Eye (tissue), 1 donor: ENCODE measurements around the gene ELOF1.
A peak's percentile ranks its signal among the peaks of the same experiment; 100 is the strongest.
"Not testable (repeated sequence)": the region's sequence is repeated elsewhere in the genome, so short reads cannot be mapped to it uniquely, and the experiment has no call there.

Experiments
- DNase-seq: peaks from one replicate; pipeline ENCODE4 v3.0.0-alpha.2; 2015

ELOF1 gene

GRCh38 chr19:11558881-11559828 is at the start of gene ELOF1:
Gene ELOF1, minus strand, starts transcription at chr19:11559230. Its CDS starts 4,883 bp downstream, at chr19:11554347.
- peak; percentile 99 for DNase-seq

- no peak for DNase-seq
These were observed 47.5 kb upstream of the ELOF1 start for GRCh38 chr19:11606484-11606883.

GRCh38 chr19:11599704-11600103 is 40.7 kb upstream of the ELOF1 start:
- DNase-seq: not testable (repeated sequence)

- DNase-seq: no peak
These were observed 39.7 kb upstream of the ELOF1 start for GRCh38 chr19:11598746-11599145.

- no peak for DNase-seq
These were observed 39.1 kb upstream of the ELOF1 start for GRCh38 chr19:11598103-11598483.

GRCh38 chr19:11597202-11598102 is 38.4 kb upstream of the ELOF1 start, which contains the start of gene ZNF627:
Gene ZNF627, plus strand, starts transcription at chr19:11597483. Its CDS starts 145 bp downstream, at chr19:11597628.
- DNase-seq: peak; percentile 100

- DNase-seq: no peak
These were observed 37.1 kb upstream of the ELOF1 start for GRCh38 chr19:11596156-11596555.

- no peak for DNase-seq
These were observed 35.1 kb upstream of the ELOF1 start for GRCh38 chr19:11594084-11594483.

GRCh38 chr19:11587975-11588631 is 29.1 kb upstream of the ELOF1 start:
- no peak for DNase-seq

GRCh38 chr19:11587302-11587974 is 28.4 kb upstream of the ELOF1 start:
- peak; percentile 85 for DNase-seq

GRCh38 chr19:11586331-11586730 is 27.3 kb upstream of the ELOF1 start:
- no peak for DNase-seq

- DNase-seq: no peak
These were observed 22.7 kb upstream of the ELOF1 start for GRCh38 chr19:11581740-11582139.

- no peak for DNase-seq
These were observed 21.1 kb upstream of the ELOF1 start for GRCh38 chr19:11580116-11580515.

GRCh38 chr19:11578258-11579142 is 19.5 kb upstream of the ELOF1 start:
- peak; percentile 66 for DNase-seq

GRCh38 chr19:11577451-11578257 is 18.6 kb upstream of the ELOF1 start, which contains the start of gene ACP5:
Gene ACP5, minus strand, starts transcription at chr19:11577645. Its CDS starts 328 bp downstream, at chr19:11577317.
- peak; percentile 46 for DNase-seq

- no peak for DNase-seq
These were observed 17.2 kb upstream of the ELOF1 start for GRCh38 chr19:11576227-11576626.

GRCh38 chr19:11574689-11575088 is 15.7 kb upstream of the ELOF1 start:
- DNase-seq: no peak

- not testable (repeated sequence) for DNase-seq
These were observed 14.7 kb upstream of the ELOF1 start for GRCh38 chr19:11573763-11574162.

GRCh38 chr19:11573354-11573753 is 14.3 kb upstream of the ELOF1 start:
- not testable (repeated sequence) for DNase-seq

- peak; percentile 79 for DNase-seq
These were observed 11.0 kb upstream of the ELOF1 start for GRCh38 chr19:11570039-11570462.
